ENCODE measurements around the gene COL26A1.

DNA sequence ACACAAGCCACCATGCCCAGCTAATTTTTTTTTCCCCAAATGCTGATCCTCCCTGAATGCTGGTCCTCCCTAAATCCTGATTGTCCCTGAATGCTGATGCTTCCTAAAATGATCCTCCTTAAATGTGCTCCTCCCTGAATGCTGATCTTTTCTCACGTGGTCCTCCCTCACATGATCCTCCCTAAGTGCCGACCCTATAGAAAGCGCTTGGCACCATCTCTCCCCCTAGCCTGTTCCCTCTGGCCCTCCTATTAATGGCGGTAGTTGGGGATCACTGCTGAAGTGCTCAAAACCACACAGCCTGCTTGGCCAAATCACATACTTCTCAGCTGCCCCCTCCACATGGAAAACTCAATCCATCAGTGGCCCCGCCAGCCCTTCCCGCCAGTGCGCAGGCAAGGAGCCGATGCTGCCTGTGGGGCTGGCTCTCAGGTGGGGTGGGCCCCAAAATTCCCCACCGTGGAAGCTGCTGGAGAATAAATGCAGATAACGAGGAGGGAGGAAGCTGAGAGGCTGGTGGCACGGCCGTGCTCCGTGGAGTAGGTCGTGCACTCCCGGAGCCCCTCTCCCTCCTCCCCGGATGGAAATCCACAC is 42.9 kb downstream of the COL26A1 start:
- TF ChIP-seq CTCF (IDR thresholded peaks at IDR 0.05) (no peak), POLR2AphosphoS5 (IDR thresholded peaks at IDR 0.05) (no peak)

Data from transverse colon (tissue), 4 donors.